Body of pancreas (tissue), 4 donors: ENCODE measurements around the gene PDGFD. TPM values are rescaled to one million over a fixed set of nuclear protein-coding genes. Genes with fewer than 3 reads are reported as not detected.

Experiments
- ATAC-seq: fragments of 150-250 bp; one replicate; pipeline ENCODE4 v1.9.1; 2016
- DNase-seq, 4 donors: peaks; one replicate each; pipeline ENCODE4 v3.0.0-alpha.2; 2019
- H3K27ac ChIP-seq, 4 donors: fragments of 200-600 bp; sonication (generic); 1 replicate in 3 of 4; 2 replicates in 1 of 4; pipeline versions ENCODE4 v1.5.1 to v1.6.1; 2016 to 2019; ENCODE audit warnings: mild to moderate bottlenecking in 1 of 4, mixed read lengths in 1 of 4, moderate library complexity in 1 of 4
- H3K27me3 ChIP-seq, 2 donors: fragments of 200-600 bp; sonication (generic); one replicate each; pipeline ENCODE4 v1.6.0; 2016; ENCODE audit warnings: mild to moderate bottlenecking in 1 of 2
- H3K36me3 ChIP-seq, 2 donors: fragments of 200-600 bp; sonication (generic); replicated peaks in 1 of 2; 2 replicates each; pipeline ENCODE4 v1.5.1; 2016; ENCODE audit warnings: low read depth in 2 of 2; ENCODE audit not compliant: insufficient read depth in 1 of 2
- H3K4me1 ChIP-seq: fragments of 200-600 bp; sonication (generic); one replicate; pipeline ENCODE4 v1.6.0; 2016
- H3K4me3 ChIP-seq, 2 donors: fragments of 200-600 bp; sonication (generic); 1 replicate in 1 of 2; 2 replicates in 1 of 2; pipeline ENCODE4 v1.5.1; 2016 to 2019
- H3K9me3 ChIP-seq, 3 donors: fragments of 200-600 bp; sonication (generic); 1 replicate in 2 of 3; 2 replicates in 1 of 3; pipeline ENCODE4 v1.5.1; 2016
- CTCF ChIP-seq, 7 experiments: fragments of 450-650 bp in 4 of 7; fragments of 200-600 bp in 3 of 7; sonication (generic) in 3 of 7; IDR thresholded peaks; one replicate each; pipeline ENCODE4 v1.5.1; 2016 to 2019; ENCODE audit warnings: antibody characterized with exemption in 7 of 7
- POLR2A ChIP-seq, 3 donors: fragments of 450-650 bp; IDR thresholded peaks; one replicate each; pipeline ENCODE4 v1.6.1; 2016; ENCODE audit warnings: antibody characterized with exemption in 3 of 3, mild to moderate bottlenecking in 2 of 3
- WGBS, 2 donors: methylation state at CpG; one replicate each; pipeline ENCODE4 v1.1.5; 2017; 5-methylcytosine and 5-hydroxymethylcytosine counted together
- intact Hi-C: fragments of 100-400 bp; cut with DNase I; formaldehyde crosslinking; loops from one replicate; pipeline ENCODE4 v1.15.1; 2023
- total RNA-seq, 2 donors: library from RNA; depleted of rRNA; stranded (reverse); fragments of >200 nt; gene quantifications; one replicate each; pipeline ENCODE4 v1.1.0, GENCODE V29; 2016

PDGFD gene
- total RNA-seq, 2 donors from 2014 or later = 26.7 to 43.1 TPM

DNA sequence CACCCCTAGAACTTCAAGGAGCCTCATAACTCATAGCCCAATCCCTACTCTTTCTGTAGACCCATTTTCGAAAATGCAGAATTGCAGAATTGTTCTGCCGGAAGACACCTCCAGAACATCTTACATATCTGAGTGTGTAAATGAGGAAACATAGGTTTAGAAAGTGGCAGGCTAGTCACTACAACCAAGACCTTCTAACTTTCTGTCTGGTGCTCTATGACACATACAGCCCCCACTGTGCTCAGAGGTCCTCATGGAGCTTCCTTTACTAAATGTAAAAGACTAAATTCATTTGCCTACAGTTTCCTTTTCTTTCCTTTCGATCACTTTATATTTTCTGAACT, 259.7 kb downstream of the PDGFD start:
- no peaks in the 10 kb centered on the region for H3K4me1 ChIP-seq
- no peaks in the 10 kb centered on the region for H3K9me3 ChIP-seq
- H3K27me3 ChIP-seq = no peaks in the 10 kb centered on the region
- H3K4me3 ChIP-seq = no peak overlapping the region
- TF ChIP-seq POLR2A (IDR thresholded peaks at IDR 0.05) (no peak), CTCF (IDR thresholded peaks at IDR 0.05) (no peak)
- DNase-seq (no peak), ATAC-seq (no peak)
- H3K27ac ChIP-seq = no peak overlapping the region
- H3K36me3 ChIP-seq = no peaks in the 10 kb centered on the region
- intact Hi-C loops = no loop called here
- 58 to 88% methylated on average over 3 of the region's 3 CpGs for WGBS, 2 donors

DNA sequence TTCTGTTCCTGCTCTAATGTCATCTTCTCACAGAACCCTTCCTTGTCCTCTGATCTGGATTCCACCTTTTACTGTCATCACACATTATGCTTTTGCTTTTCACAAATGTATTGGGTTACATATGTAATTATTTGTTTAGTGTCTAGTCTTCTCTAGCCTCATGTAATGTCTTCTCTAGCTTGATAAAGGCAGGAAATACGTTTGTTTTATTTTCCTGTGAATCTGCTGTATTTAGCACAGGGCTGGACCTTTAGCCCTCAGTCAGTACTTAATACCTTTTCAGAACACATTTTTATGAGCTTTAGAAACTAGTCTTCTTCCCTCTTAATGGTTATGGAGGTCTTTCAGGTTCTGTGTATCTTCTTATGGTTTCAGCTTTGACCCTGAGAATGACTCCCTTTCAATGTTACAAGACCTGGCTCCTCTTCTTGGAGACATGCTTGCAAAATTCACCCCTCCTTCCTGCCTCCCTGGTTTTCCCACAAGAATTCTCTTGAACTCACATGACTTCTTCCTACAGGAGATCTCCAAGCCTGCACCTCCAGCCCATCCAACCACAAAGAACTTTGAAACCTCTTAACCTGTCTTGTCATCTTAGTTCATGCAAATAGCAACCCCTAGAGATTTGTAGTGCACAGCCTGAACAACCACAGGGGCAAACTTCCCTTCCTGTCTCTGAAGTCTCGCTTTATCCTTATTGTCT, 260.2 kb downstream of the PDGFD start:
- H3K27ac ChIP-seq = no peak overlapping the region
- no peak for DNase-seq
- intact Hi-C loops = no loop called here
- TF ChIP-seq CTCF (IDR thresholded peaks at IDR 0.05) = no peak
- TF ChIP-seq POLR2A (IDR thresholded peaks at IDR 0.05) = no peak
- 68 to 71% methylated on average over 2 of the region's 2 CpGs for WGBS, 2 donors
- H3K4me1 ChIP-seq = no peaks in the 10 kb centered on the region
- H3K4me3 ChIP-seq = no peak overlapping the region
- no peaks in the 10 kb centered on the region for H3K27me3 ChIP-seq
- H3K9me3 ChIP-seq = no peaks in the 10 kb centered on the region
- no peaks in the 10 kb centered on the region for H3K36me3 ChIP-seq
- no peak for ATAC-seq

DNA sequence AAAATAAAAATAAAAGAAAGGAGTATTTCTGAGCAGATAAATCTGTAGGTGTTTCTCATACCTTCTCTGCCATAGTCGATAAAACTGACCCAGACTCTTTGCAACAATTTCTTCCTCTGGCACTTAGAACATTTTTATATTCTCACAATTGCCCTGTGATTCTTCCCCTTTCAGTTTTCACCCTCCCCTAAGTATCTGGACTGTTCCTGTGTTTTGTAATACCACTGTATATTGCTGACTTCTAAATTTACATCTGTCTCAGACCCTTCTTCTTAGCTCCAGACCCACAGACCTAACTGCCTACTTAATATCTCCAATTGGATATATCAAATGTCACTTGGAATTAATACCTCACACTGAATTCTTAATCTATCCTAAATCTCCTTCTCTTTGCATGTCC, 261.0 kb downstream of the PDGFD start:
- DNase-seq (no peak), ATAC-seq (no peak)
- Histone ChIP-seq H3K36me3 (no peaks in the 10 kb centered on the region), H3K27ac (no peak overlapping the region), H3K4me1 (no peaks in the 10 kb centered on the region), H3K9me3 (no peaks in the 10 kb centered on the region), H3K4me3 (no peak overlapping the region), H3K27me3 (no peaks in the 10 kb centered on the region)
- intact Hi-C loops = no loop called here
- TF ChIP-seq CTCF (IDR thresholded peaks at IDR 0.05) = no peak
- TF ChIP-seq POLR2A (IDR thresholded peaks at IDR 0.05) = no peak
- WGBS, 2 donors = 77 to 81% methylated on average over 1 of the region's 1 CpG

DNA sequence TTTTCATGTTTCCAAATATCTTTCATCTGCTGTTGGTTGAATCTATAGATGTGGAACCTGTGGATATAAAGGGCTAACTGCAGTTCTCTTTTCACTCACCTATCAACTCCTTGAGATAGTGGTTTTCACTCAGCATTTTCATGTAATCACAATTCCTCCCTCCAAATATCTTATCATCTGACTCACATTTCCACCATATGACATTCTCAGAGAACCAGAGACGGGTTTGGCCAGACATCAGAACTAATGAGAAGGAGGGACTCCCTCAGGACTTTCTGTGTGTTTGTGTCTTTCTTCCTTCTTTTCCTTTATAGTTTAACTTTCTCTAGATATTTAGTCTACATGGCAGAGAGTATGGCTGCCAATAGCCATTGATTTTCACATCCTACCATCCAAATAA, 262.3 kb downstream of the PDGFD start:
- Histone ChIP-seq H3K9me3 (no peaks in the 10 kb centered on the region), H3K27me3 (no peaks in the 10 kb centered on the region), H3K36me3 (no peaks in the 10 kb centered on the region), H3K27ac (no peak overlapping the region), H3K4me3 (no peak overlapping the region), H3K4me1 (no peaks in the 10 kb centered on the region)
- no peak for TF ChIP-seq POLR2A (IDR thresholded peaks at IDR 0.05)
- TF ChIP-seq CTCF (IDR thresholded peaks at IDR 0.05) = no peak
- ATAC-seq (no peak), DNase-seq (no peak)
- 79 to 81% methylated on average over 1 of the region's 1 CpG for WGBS, 2 donors
- intact Hi-C loops = no loop called here
